Caco-2 (cell line): ENCODE data around the gene ASIC4. TPM values are rescaled to one million over a fixed set of nuclear protein-coding genes. Genes with fewer than 3 reads are reported as not detected.

ENCODE experiments used
- BruUV-seq: library from RNA; stranded (reverse); fragments of 400-500 nt; replicated peaks from 2 replicates; lab custom pipeline; 2021; lab: Mats Ljungman, UMichigan
- CTCF ChIA-PET: fragments of 300-600 bp; sonication (Branson Sonifier 250); formaldehyde crosslinking; loops from one replicate; lab custom pipeline; 2022; ENCODE audit warnings: antibody characterized with exemption; lab: Charles Lee
- POLR2A ChIA-PET: fragments of 300-600 bp; sonication (Branson Sonifier 250); formaldehyde crosslinking; loops from one replicate; lab custom pipeline; 2022; ENCODE audit warnings: antibody characterized with exemption; lab: Charles Lee
- DNase-seq, 2 experiments: peaks; one replicate each; pipeline versions ENCODE4 v3.0.0 to v3.0.0-alpha.2; 2020 to 2022
- H3K27me3 ChIP-seq: replicated peaks from 2 replicates; pipeline ENCODE4 v1.6.0; 2011; ENCODE audit warnings: low read length; ENCODE audit not compliant: control insufficient read depth, insufficient read depth
- H3K36me3 ChIP-seq: 2 replicates; pipeline ENCODE4 v1.5.1; 2011; ENCODE audit warnings: low read length; ENCODE audit not compliant: control insufficient read depth, insufficient read depth
- H3K4me1 ChIP-seq: fragments of 250-450 bp; sonication (Bioruptor Pico); 2 replicates; pipeline ENCODE4 v1.5.1; 2020; ENCODE audit warnings: mild to moderate bottlenecking
- H3K4me3 ChIP-seq: 2 replicates; pipeline ENCODE4 v1.5.1; 2011; ENCODE audit warnings: low read depth, mild to moderate bottlenecking, control low read depth, low read length
- H3K9me3 ChIP-seq: fragments of 250-450 bp; sonication (Bioruptor Pico); 2 replicates; pipeline ENCODE4 v1.5.1; 2020; ENCODE audit warnings: mild to moderate bottlenecking, moderate library complexity
- H3K27ac Mint-ChIP-seq: one replicate; pipeline ENCODE4 v1.8.0; 2022; ENCODE audit warnings: mixed read lengths; ENCODE audit not compliant: unreplicated experiment
- H3K27me3 Mint-ChIP-seq: one replicate; pipeline ENCODE4 v1.8.0; 2022; ENCODE audit warnings: mixed read lengths; ENCODE audit not compliant: insufficient read depth, unreplicated experiment
- H3K36me3 Mint-ChIP-seq: one replicate; pipeline ENCODE4 v1.8.0; 2022; ENCODE audit warnings: mild to moderate bottlenecking, mixed read lengths; ENCODE audit not compliant: insufficient read depth, unreplicated experiment
- H3K4me1 Mint-ChIP-seq: one replicate; pipeline ENCODE4 v1.8.0; 2022; ENCODE audit warnings: low read depth, mixed read lengths; ENCODE audit not compliant: unreplicated experiment
- H3K4me3 Mint-ChIP-seq: one replicate; pipeline ENCODE4 v1.8.0; 2022; ENCODE audit warnings: mild to moderate bottlenecking, moderate library complexity, mixed read lengths; ENCODE audit not compliant: unreplicated experiment
- H3K9me3 Mint-ChIP-seq: one replicate; pipeline ENCODE4 v1.8.0; 2022; ENCODE audit warnings: mixed read lengths; ENCODE audit not compliant: unreplicated experiment
- intact Hi-C: fragments of 100-400 bp; cut with micrococcal nuclease; formaldehyde crosslinking; loops from one replicate; pipeline ENCODE4 v1.10.0; 2022; ENCODE audit not compliant: unreplicated experiment
- total RNA-seq: library from RNA; stranded (reverse); gene quantifications from 2 replicates; pipeline ENCODE4 v1.2.3, GENCODE V29; 2022
- TF ChIP-seq, protein P1 (sequence below), 2 experiments: fragments of 200-600 bp in 1 of 2; IDR thresholded peaks; 1 replicate in 1 of 2; 2 replicates in 1 of 2; pipeline versions ENCODE4 v1.5.1 to v1.8.0; 2011 to 2022; ENCODE audit warnings: antibody characterized with exemption in 1 of 2, control low read depth in 1 of 2, inconsistent platforms in 1 of 2, low read depth in 1 of 2, low read length in 1 of 2, mild to moderate bottlenecking in 1 of 2, moderate library complexity in 1 of 2; ENCODE audit not compliant: insufficient read depth in 1 of 2, severe bottlenecking in 1 of 2, unreplicated experiment in 1 of 2

The ASIC4 gene
- total RNA-seq, 1 experiment from 2014 or later = 0.16 TPM

DNA sequence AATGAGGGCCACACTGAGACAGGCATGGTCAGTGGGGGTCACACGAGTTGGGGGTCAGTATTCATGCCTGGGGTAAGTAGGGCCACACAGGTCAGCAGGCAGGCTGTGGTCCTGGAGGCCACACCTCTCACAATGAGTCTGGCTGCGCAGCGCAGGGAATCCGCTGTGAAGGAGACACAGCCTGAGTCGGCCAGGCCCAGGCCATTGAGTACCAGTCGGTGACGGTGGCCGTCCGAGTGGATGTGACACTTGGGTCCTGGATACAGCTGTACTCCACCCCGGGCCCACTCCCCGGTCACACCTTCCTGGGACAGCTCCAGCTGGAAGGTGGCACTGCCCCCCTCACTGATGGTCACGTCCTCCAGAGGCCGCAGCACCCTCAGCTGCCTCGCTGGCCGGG is 40.1 kb downstream of the ASIC4 start:
- no peaks in the 10 kb centered on the region for H3K9me3 Mint-ChIP-seq
- H3K36me3 Mint-ChIP-seq = peaks cover 5% of the 10 kb centered on the region
- intact Hi-C loops = no loop called here
- Histone ChIP-seq H3K4me3 (no peak overlapping the region), H3K36me3 (no peaks in the 10 kb centered on the region), H3K4me1 (peaks cover 4% of the 10 kb centered on the region), H3K27me3 (no peaks in the 10 kb centered on the region; the same call in 1 of the 2 replicates), H3K9me3 (no peaks in the 10 kb centered on the region)
- H3K4me1 Mint-ChIP-seq = no peaks in the 10 kb centered on the region
- H3K27me3 Mint-ChIP-seq = no peaks in the 10 kb centered on the region
- POLR2A ChIA-PET = no interaction called here
- BruUV-seq = no TSS peak
- TF ChIP-seq, protein P1, sequence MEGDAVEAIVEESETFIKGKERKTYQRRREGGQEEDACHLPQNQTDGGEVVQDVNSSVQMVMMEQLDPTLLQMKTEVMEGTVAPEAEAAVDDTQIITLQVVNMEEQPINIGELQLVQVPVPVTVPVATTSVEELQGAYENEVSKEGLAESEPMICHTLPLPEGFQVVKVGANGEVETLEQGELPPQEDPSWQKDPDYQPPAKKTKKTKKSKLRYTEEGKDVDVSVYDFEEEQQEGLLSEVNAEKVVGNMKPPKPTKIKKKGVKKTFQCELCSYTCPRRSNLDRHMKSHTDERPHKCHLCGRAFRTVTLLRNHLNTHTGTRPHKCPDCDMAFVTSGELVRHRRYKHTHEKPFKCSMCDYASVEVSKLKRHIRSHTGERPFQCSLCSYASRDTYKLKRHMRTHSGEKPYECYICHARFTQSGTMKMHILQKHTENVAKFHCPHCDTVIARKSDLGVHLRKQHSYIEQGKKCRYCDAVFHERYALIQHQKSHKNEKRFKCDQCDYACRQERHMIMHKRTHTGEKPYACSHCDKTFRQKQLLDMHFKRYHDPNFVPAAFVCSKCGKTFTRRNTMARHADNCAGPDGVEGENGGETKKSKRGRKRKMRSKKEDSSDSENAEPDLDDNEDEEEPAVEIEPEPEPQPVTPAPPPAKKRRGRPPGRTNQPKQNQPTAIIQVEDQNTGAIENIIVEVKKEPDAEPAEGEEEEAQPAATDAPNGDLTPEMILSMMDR (IDR thresholded peaks at IDR 0.05; ENCODE audit: insufficient read depth in 1 of 2, low read depth in 1 of 2, low read length in 1 of 2, severe bottlenecking in 1 of 2, unreplicated experiment in 1 of 2) = no peak
- CTCF ChIA-PET = no interaction called here
- H3K27ac Mint-ChIP-seq = no peak overlapping the region
- no peak for DNase-seq
- no peak overlapping the region for H3K4me3 Mint-ChIP-seq

DNA sequence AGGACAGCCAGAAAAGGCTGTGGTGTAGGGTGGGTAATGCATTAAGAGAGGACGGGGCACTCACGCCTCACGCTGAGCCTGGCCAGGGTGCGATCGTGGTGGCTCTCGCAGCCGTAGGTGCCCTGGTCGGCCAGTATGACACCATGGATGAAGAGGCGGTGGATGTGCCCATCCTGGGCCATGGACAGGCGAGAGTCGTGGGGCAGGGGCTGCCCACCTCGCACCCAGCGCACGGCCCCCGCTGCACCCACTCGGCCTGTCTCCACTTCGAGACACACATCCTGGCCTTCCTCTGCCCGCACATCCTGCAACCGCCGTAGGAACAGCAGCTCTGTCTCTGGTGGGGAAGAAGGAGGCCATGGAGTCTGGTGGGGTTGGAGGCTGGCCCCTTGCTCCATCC is 41.7 kb downstream of the ASIC4 start:
- H3K4me1 Mint-ChIP-seq = peaks cover 5% of the 10 kb centered on the region
- no peak overlapping the region for H3K27ac Mint-ChIP-seq
- DNase-seq = no peak
- H3K9me3 Mint-ChIP-seq = no peaks in the 10 kb centered on the region
- no peaks in the 10 kb centered on the region for H3K9me3 ChIP-seq
- no peak overlapping the region for H3K4me3 ChIP-seq
- POLR2A ChIA-PET = no interaction called here
- CTCF ChIA-PET = no interaction called here
- no peaks in the 10 kb centered on the region; the same call in 1 of the 2 replicates for H3K27me3 ChIP-seq
- intact Hi-C loops = no loop called here
- TF ChIP-seq, protein P1 (IDR thresholded peaks at IDR 0.05; ENCODE audit: insufficient read depth in 1 of 2, low read depth in 1 of 2, low read length in 1 of 2, severe bottlenecking in 1 of 2, unreplicated experiment in 1 of 2) = no peak
- no peak overlapping the region for H3K4me3 Mint-ChIP-seq
- no peaks in the 10 kb centered on the region for H3K36me3 ChIP-seq
- peaks cover 6% of the 10 kb centered on the region for H3K36me3 Mint-ChIP-seq
- no TSS peak for BruUV-seq
- H3K4me1 ChIP-seq = peaks cover 8% of the 10 kb centered on the region
- H3K27me3 Mint-ChIP-seq = no peaks in the 10 kb centered on the region

DNA sequence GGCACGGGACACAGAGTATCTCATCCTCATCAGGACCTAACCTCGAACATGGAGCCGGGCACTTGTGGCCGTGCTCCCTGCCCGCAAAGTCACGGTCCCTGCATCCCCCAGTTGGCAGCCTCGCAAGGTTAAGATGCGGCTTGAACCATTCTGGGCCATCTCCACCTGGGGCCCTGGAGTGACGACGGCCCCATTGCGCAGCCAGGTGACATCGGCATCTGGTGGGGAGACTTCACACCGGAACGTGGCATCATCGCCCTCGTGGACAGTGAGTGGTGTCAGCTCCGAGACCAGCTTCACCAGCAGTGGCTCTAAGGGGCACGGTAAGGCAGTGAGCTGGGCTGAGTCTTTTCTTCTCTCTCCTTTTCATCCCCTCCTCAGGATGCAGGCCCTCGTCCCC is 42.1 kb downstream of the ASIC4 start:
- Mint-ChIP-seq H3K4me3 (no peak overlapping the region), H3K27ac (no peak overlapping the region), H3K4me1 (peaks cover 10% of the 10 kb centered on the region), H3K27me3 (no peaks in the 10 kb centered on the region), H3K36me3 (peaks cover 10% of the 10 kb centered on the region), H3K9me3 (no peaks in the 10 kb centered on the region)
- Histone ChIP-seq H3K36me3 (no peaks in the 10 kb centered on the region), H3K9me3 (no peaks in the 10 kb centered on the region), H3K4me3 (no peak overlapping the region), H3K4me1 (peaks cover 13% of the 10 kb centered on the region), H3K27me3 (no peaks in the 10 kb centered on the region; the same call in 1 of the 2 replicates)
- intact Hi-C loops = no loop called here
- ChIA-PET POLR2A (no interaction called here), CTCF (no interaction called here)
- TF ChIP-seq, protein P1 (IDR thresholded peaks at IDR 0.05; ENCODE audit: insufficient read depth in 1 of 2, low read depth in 1 of 2, low read length in 1 of 2, severe bottlenecking in 1 of 2, unreplicated experiment in 1 of 2) = no peak
- no TSS peak for BruUV-seq
- DNase-seq = no peak
